ENCODE measurements around the gene PAXIP1. TPM values are rescaled to one million over a fixed set of nuclear protein-coding genes. Genes with fewer than 3 reads are reported as not detected.

PAXIP1 gene
- total RNA-seq, 4 donors from 2014 or later = 13.2 to 14.9 (median 13.6) TPM

Other genes starting within 250 kb of the PAXIP1 start
- gene HTR5A, start 67.2 kb upstream of the PAXIP1 start, total RNA-seq = under 1 TPM in 1 of 4 donors, not detected in 3; 0.59 TPM

Measured in thyroid gland (tissue), 4 donors.